ENCODE data around the gene PDE7B.
"Not testable (repeated sequence)": the region's sequence is repeated elsewhere in the genome, so short reads cannot be mapped to it uniquely, and the experiment has no call there.

Gene PDE7B

GRCh38 chr6:136117081-136117480, 265.6 kb downstream of the PDE7B start:
- no peak for DNase-seq

GRCh38 chr6:136118787-136119186, 267.3 kb downstream of the PDE7B start:
- no peak for DNase-seq

- no peak for DNase-seq
These were observed 272.0 kb downstream of the PDE7B start for GRCh38 chr6:136123468-136123867.

- no peak for DNase-seq
These were observed 274.1 kb downstream of the PDE7B start for GRCh38 chr6:136125585-136125984.

GRCh38 chr6:136127873-136128272, 276.4 kb downstream of the PDE7B start:
- no peak for DNase-seq

GRCh38 chr6:136129365-136129764, 277.9 kb downstream of the PDE7B start:
- no peak for DNase-seq

GRCh38 chr6:136134268-136134667, 282.8 kb downstream of the PDE7B start:
- DNase-seq: no peak

GRCh38 chr6:136134751-136135150, 283.2 kb downstream of the PDE7B start:
- DNase-seq: no peak

GRCh38 chr6:136136274-136136673, 284.8 kb downstream of the PDE7B start:
- DNase-seq: no peak

GRCh38 chr6:136137008-136137692, 285.6 kb downstream of the PDE7B start:
- DNase-seq: no peak

GRCh38 chr6:136137739-136138402, 286.4 kb downstream of the PDE7B start:
- no peak for DNase-seq

GRCh38 chr6:136139111-136139510, 287.6 kb downstream of the PDE7B start:
- DNase-seq: not testable (repeated sequence)

- no peak for DNase-seq
These were observed 292.9 kb downstream of the PDE7B start for GRCh38 chr6:136144251-136145023.

GRCh38 chr6:136146130-136146529, 294.6 kb downstream of the PDE7B start:
- DNase-seq: no peak

GRCh38 chr6:136147342-136147741, 295.8 kb downstream of the PDE7B start:
- no peak for DNase-seq

- DNase-seq: no peak
These were observed 296.6 kb downstream of the PDE7B start for GRCh38 chr6:136148051-136148450.

- DNase-seq: no peak
These were observed 297.0 kb downstream of the PDE7B start for GRCh38 chr6:136148523-136148922.

GRCh38 chr6:136149311-136149710, 297.8 kb downstream of the PDE7B start:
- DNase-seq: no peak

GRCh38 chr6:136150961-136151360, 299.5 kb downstream of the PDE7B start:
- no peak for DNase-seq

- DNase-seq: no peak
These were observed 302.3 kb downstream of the PDE7B start for GRCh38 chr6:136153707-136154375.

- DNase-seq: no peak
These were observed 303.7 kb downstream of the PDE7B start for GRCh38 chr6:136155191-136155590.

GRCh38 chr6:136157743-136158142, 306.2 kb downstream of the PDE7B start:
- no peak for DNase-seq

GRCh38 chr6:136158387-136158821, 306.9 kb downstream of the PDE7B start:
- DNase-seq: no peak

Measured in NCI-H510A (cell line).